Muscle of leg (tissue), 11 donors: ENCODE measurements around the gene KRTAP1-4. TPM values are rescaled to one million over a fixed set of nuclear protein-coding genes. Genes with fewer than 3 reads are reported as not detected.

ENCODE experiments used
- DNase-seq: peaks from one replicate; pipeline ENCODE4 v3.0.0; 2013
- H3K27ac ChIP-seq: one replicate; pipeline ENCODE4 v1.5.1; 2013; ENCODE audit warnings: mild to moderate bottlenecking, low read length, control low read depth
- H3K27me3 ChIP-seq: one replicate; pipeline ENCODE4 v1.6.1; 2013; ENCODE audit warnings: low read length; ENCODE audit not compliant: control insufficient read depth, insufficient read depth
- H3K36me3 ChIP-seq: one replicate; pipeline ENCODE4 v1.6.1; 2013; ENCODE audit warnings: low read length; ENCODE audit not compliant: control insufficient read depth, insufficient read depth
- H3K4me1 ChIP-seq: one replicate; pipeline ENCODE4 v1.6.1; 2013; ENCODE audit warnings: low read length; ENCODE audit not compliant: control insufficient read depth, insufficient read depth
- H3K4me3 ChIP-seq: one replicate; pipeline ENCODE4 v1.5.1; 2013; ENCODE audit warnings: low read length, control low read depth
- H3K9me3 ChIP-seq: replicated peaks from 2 replicates; pipeline ENCODE4 v1.6.1; 2013; ENCODE audit warnings: low read depth, low read length; ENCODE audit not compliant: control insufficient read depth
- WGBS: methylation state at CpG from one replicate; pipeline ENCODE4 v1.1.5; 2013; ENCODE audit warnings: missing lambda C conversion rate; ENCODE audit not compliant: insufficient coverage; 5-methylcytosine and 5-hydroxymethylcytosine counted together
- polyA plus RNA-seq, 8 donors: library from polyadenylated mRNA; unstranded; fragments of 120-200 nt; gene quantifications; one replicate each; pipeline versions ENCODE4 v1.2.1 to v1.2.3, GENCODE V29; 2013; ENCODE audit warnings: inconsistent platforms in 1 of 8, low replicate concordance in 1 of 8; ENCODE audit not compliant: insufficient read length in 8 of 8, insufficient read depth in 1 of 8
- total RNA-seq: library from RNA; stranded (reverse); fragments of 120-200 nt; gene quantifications from one replicate; pipeline ENCODE4 v1.2.4, GENCODE V29; 2013

The KRTAP1-4 gene
- total and polyA plus RNA-seq, 9 donors: not detected

DNA sequence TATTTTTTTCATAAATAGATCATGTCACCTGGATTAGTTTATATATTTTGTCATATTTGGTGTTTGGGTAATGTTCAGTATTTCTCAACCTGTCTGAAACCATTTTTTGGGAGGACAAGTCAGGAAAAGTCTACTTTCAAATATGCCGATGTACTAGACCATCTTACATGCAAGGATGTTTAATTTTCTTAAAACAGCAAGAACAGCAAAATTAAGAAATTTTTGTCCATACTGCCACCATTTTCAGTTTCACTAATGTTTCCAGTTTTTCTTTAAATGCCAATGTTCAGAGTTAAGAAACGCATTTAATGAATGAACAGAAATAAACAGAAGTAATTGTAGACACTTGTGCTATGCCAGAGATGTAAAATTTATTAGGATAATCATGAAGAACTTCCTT, 36.9 kb downstream of the KRTAP1-4 start:
- Histone ChIP-seq H3K9me3 (no peaks in the 10 kb centered on the region), H3K4me1 (no peaks in the 10 kb centered on the region), H3K4me3 (no peak overlapping the region), H3K27me3 (peaks cover 3% of the 10 kb centered on the region), H3K36me3 (no peaks in the 10 kb centered on the region), H3K27ac (no peak overlapping the region)
- DNase-seq: no peak
- no CpG with 5 or more reads among the region's 2 CpGs for WGBS

GRCh38 chr17:40992666-40993065, 37.3 kb downstream of the KRTAP1-4 start:
- WGBS: 90% methylated on average over 1 of the region's 3 CpGs
- H3K9me3 ChIP-seq: no peaks in the 10 kb centered on the region
- H3K27me3 ChIP-seq: peaks cover 3% of the 10 kb centered on the region
- no peak overlapping the region for H3K27ac ChIP-seq
- no peak for DNase-seq
- no peaks in the 10 kb centered on the region for H3K4me1 ChIP-seq
- H3K4me3 ChIP-seq: no peak overlapping the region
- no peaks in the 10 kb centered on the region for H3K36me3 ChIP-seq

DNA sequence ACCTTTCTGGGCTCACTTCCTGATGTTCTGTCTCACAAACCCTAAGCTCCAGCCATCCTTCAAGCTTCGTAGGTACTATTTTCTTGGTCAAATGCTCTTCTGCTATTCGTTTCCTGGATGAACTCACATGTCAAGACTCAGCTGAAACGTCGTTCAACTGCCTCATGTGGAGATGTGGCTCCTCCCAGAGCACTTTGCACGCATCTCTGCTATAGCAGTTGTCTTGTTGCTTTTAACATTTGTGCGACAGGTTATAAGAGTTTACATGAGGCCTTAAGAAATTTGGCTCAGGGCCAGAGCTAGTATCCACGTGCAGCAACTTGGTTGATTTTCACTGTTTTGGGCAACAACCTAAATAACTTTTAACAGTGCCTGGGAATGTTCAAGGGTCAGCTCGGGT, 43.1 kb downstream of the KRTAP1-4 start:
- DNase-seq: peak; percentile 15
- no peaks in the 10 kb centered on the region for H3K9me3 ChIP-seq
- WGBS: 53% methylated on average over 3 of the region's 8 CpGs
- H3K4me3 ChIP-seq: no peak overlapping the region
- peaks cover 3% of the 10 kb centered on the region for H3K27me3 ChIP-seq
- H3K4me1 ChIP-seq: no peaks in the 10 kb centered on the region
- no peaks in the 10 kb centered on the region for H3K36me3 ChIP-seq
- no peak overlapping the region for H3K27ac ChIP-seq

GRCh38 chr17:40984226-40984625, 45.8 kb downstream of the KRTAP1-4 start, which contains the start of gene KRT40:
KRT40 (minus strand) TSS chr17:40984326; CDS start chr17:40984273, 53 bp downstream.
- DNase-seq: no peak
- H3K4me3 ChIP-seq: no peak within 1 kb of the TSS
- no peak within 1 kb of the TSS for H3K27ac ChIP-seq
- H3K4me1 ChIP-seq: peaks cover 14% of the 10 kb centered on the region
- no CpG with 5 or more reads among the region's 3 CpGs for WGBS
- H3K9me3 ChIP-seq: no peaks in the 10 kb centered on the region
- no peaks in the 10 kb centered on the region for H3K36me3 ChIP-seq
- peaks cover 3% of the 10 kb centered on the region for H3K27me3 ChIP-seq

GRCh38 chr17:40981115-40981514, 48.9 kb downstream of the KRTAP1-4 start:
- Histone ChIP-seq H3K27me3 (peaks cover 4% of the 10 kb centered on the region), H3K27ac (peak overlapping the region; percentile 67), H3K4me3 (no peak overlapping the region), H3K36me3 (no peaks in the 10 kb centered on the region), H3K4me1 (peaks cover 19% of the 10 kb centered on the region), H3K9me3 (no peaks in the 10 kb centered on the region)
- DNase-seq: no peak
- 17% methylated on average over 3 of the region's 5 CpGs for WGBS

GRCh38 chr17:40980596-40980995, 49.4 kb downstream of the KRTAP1-4 start:
- H3K4me1 ChIP-seq: peaks cover 19% of the 10 kb centered on the region
- H3K27me3 ChIP-seq: peaks cover 6% of the 10 kb centered on the region
- WGBS: 11% methylated on average over 7 of the region's 8 CpGs
- H3K9me3 ChIP-seq: no peaks in the 10 kb centered on the region
- peak overlapping the region; percentile 67 for H3K27ac ChIP-seq
- DNase-seq: peak; percentile 94
- H3K4me3 ChIP-seq: no peak overlapping the region
- H3K36me3 ChIP-seq: no peaks in the 10 kb centered on the region

- DNase-seq: no peak
- peak overlapping the region; percentile 48 for H3K27ac ChIP-seq
- no peaks in the 10 kb centered on the region for H3K9me3 ChIP-seq
- peaks cover 19% of the 10 kb centered on the region for H3K4me1 ChIP-seq
- H3K36me3 ChIP-seq: no peaks in the 10 kb centered on the region
- 47% methylated on average over 3 of the region's 3 CpGs for WGBS
- no peak overlapping the region for H3K4me3 ChIP-seq
- peaks cover 6% of the 10 kb centered on the region for H3K27me3 ChIP-seq
These were observed 49.9 kb downstream of the KRTAP1-4 start for GRCh38 chr17:40980117-40980516.

Other genes with a start within 250 kb of the KRTAP1-4 start
Only the 30 nearest of the 38 such genes appear.
- not detected for gene KRT12, start 163.0 kb downstream of the KRTAP1-4 start, total RNA-seq
- 1 to 10 TPM in 1 of 8 donors, under 1 TPM in 7; 0.14 to 1.2 (median 0.22) TPM for gene KRT12, start 163.0 kb downstream of the KRTAP1-4 start, polyA plus RNA-seq
- gene KRT20, start 145.0 kb downstream of the KRTAP1-4 start, total RNA-seq: not detected
- under 1 TPM in 4 of 8 donors, not detected in 4; 0.13 to 0.59 (median 0.35) TPM for gene KRT20, start 145.0 kb downstream of the KRTAP1-4 start, polyA plus RNA-seq
- gene KRT23, start 92.5 kb downstream of the KRTAP1-4 start, total RNA-seq: 0.27 TPM
- gene KRT23, start 92.5 kb downstream of the KRTAP1-4 start, polyA plus RNA-seq: 1 to 10 TPM in 1 of 8 donors, under 1 TPM in 6, not detected in 1; 0.08 to 6.5 (median 0.22) TPM
- gene KRT39, start 63.2 kb downstream of the KRTAP1-4 start, total RNA-seq: 3.8 TPM
- gene KRT39, start 63.2 kb downstream of the KRTAP1-4 start, polyA plus RNA-seq: 1 to 10 TPM; 2.1 to 8.1 (median 6.3) TPM
- gene KRT40, start 45.9 kb downstream of the KRTAP1-4 start, total RNA-seq: 11.0 TPM
- gene KRT40, start 45.9 kb downstream of the KRTAP1-4 start, polyA plus RNA-seq: 10 to 100 TPM in 4 of 8 donors, 1 to 10 TPM in 4; 3.7 to 16.2 (median 10.1) TPM
- not detected for gene KRTAP3-3, start 36.0 kb downstream of the KRTAP1-4 start, total RNA-seq
- under 1 TPM in 1 of 8 donors, not detected in 7; 0.40 TPM for gene KRTAP3-3, start 36.0 kb downstream of the KRTAP1-4 start, polyA plus RNA-seq
- gene KRTAP3-2, start 30.3 kb downstream of the KRTAP1-4 start, total RNA-seq: 0.18 TPM
- gene KRTAP3-2, start 30.3 kb downstream of the KRTAP1-4 start, polyA plus RNA-seq: 1 to 10 TPM in 1 of 8 donors, under 1 TPM in 7; 0.25 to 1.6 (median 0.61) TPM
- not detected for gene KRTAP3-1, start 21.1 kb downstream of the KRTAP1-4 start, total RNA-seq
- gene KRTAP3-1, start 21.1 kb downstream of the KRTAP1-4 start, polyA plus RNA-seq: not detected
- not detected for gene KRTAP1-5, start 3.0 kb downstream of the KRTAP1-4 start, total RNA-seq
- gene KRTAP1-5, start 3.0 kb downstream of the KRTAP1-4 start, polyA plus RNA-seq: not detected
- gene KRTAP1-3, start 4.7 kb upstream of the KRTAP1-4 start, total RNA-seq: not detected
- under 1 TPM in 2 of 8 donors, not detected in 6; 0.12 to 0.32 TPM for gene KRTAP1-3, start 4.7 kb upstream of the KRTAP1-4 start, polyA plus RNA-seq
- gene KRTAP1-1, start 11.3 kb upstream of the KRTAP1-4 start, total RNA-seq: not detected
- gene KRTAP1-1, start 11.3 kb upstream of the KRTAP1-4 start, polyA plus RNA-seq: not detected
- not detected for gene KRTAP2-1, start 17.1 kb upstream of the KRTAP1-4 start, total RNA-seq
- gene KRTAP2-1, start 17.1 kb upstream of the KRTAP1-4 start, polyA plus RNA-seq: not detected
- not detected for gene KRTAP2-2, start 25.0 kb upstream of the KRTAP1-4 start, total RNA-seq
- gene KRTAP2-2, start 25.0 kb upstream of the KRTAP1-4 start, polyA plus RNA-seq: not detected
- not detected for gene KRTAP2-3, start 29.9 kb upstream of the KRTAP1-4 start, total RNA-seq
- gene KRTAP2-3, start 29.9 kb upstream of the KRTAP1-4 start, polyA plus RNA-seq: not detected
- not detected for gene KRTAP2-4, start 35.7 kb upstream of the KRTAP1-4 start, total RNA-seq
- not detected for gene KRTAP2-4, start 35.7 kb upstream of the KRTAP1-4 start, polyA plus RNA-seq
- not detected for gene KRTAP4-7, start 54.0 kb upstream of the KRTAP1-4 start, total RNA-seq
- gene KRTAP4-7, start 54.0 kb upstream of the KRTAP1-4 start, polyA plus RNA-seq: not detected
- gene KRTAP4-8, start 67.9 kb upstream of the KRTAP1-4 start, total RNA-seq: not detected
- not detected for gene KRTAP4-8, start 67.9 kb upstream of the KRTAP1-4 start, polyA plus RNA-seq
- gene KRTAP4-16, start 72.0 kb upstream of the KRTAP1-4 start, total RNA-seq: not detected
- gene KRTAP4-16, start 72.0 kb upstream of the KRTAP1-4 start, polyA plus RNA-seq: not detected
- not detected for gene KRTAP4-9, start 75.2 kb upstream of the KRTAP1-4 start, total RNA-seq
- gene KRTAP4-9, start 75.2 kb upstream of the KRTAP1-4 start, polyA plus RNA-seq: under 1 TPM in 1 of 8 donors, not detected in 7; 0.31 TPM
- not detected for gene KRTAP4-11, start 88.2 kb upstream of the KRTAP1-4 start, total RNA-seq
- gene KRTAP4-11, start 88.2 kb upstream of the KRTAP1-4 start, polyA plus RNA-seq: not detected
- not detected for gene KRTAP4-12, start 94.0 kb upstream of the KRTAP1-4 start, total RNA-seq
- gene KRTAP4-12, start 94.0 kb upstream of the KRTAP1-4 start, polyA plus RNA-seq: not detected
- not detected for gene KRTAP4-6, start 110.3 kb upstream of the KRTAP1-4 start, total RNA-seq
- gene KRTAP4-6, start 110.3 kb upstream of the KRTAP1-4 start, polyA plus RNA-seq: not detected
- gene KRTAP4-5, start 119.6 kb upstream of the KRTAP1-4 start, total RNA-seq: not detected
- gene KRTAP4-5, start 119.6 kb upstream of the KRTAP1-4 start, polyA plus RNA-seq: not detected
- not detected for gene KRTAP4-4, start 130.6 kb upstream of the KRTAP1-4 start, total RNA-seq
- gene KRTAP4-4, start 130.6 kb upstream of the KRTAP1-4 start, polyA plus RNA-seq: not detected
- gene KRTAP4-3, start 138.0 kb upstream of the KRTAP1-4 start, total RNA-seq: not detected
- not detected for gene KRTAP4-3, start 138.0 kb upstream of the KRTAP1-4 start, polyA plus RNA-seq
- gene KRTAP4-2, start 148.0 kb upstream of the KRTAP1-4 start, total RNA-seq: not detected
- not detected for gene KRTAP4-2, start 148.0 kb upstream of the KRTAP1-4 start, polyA plus RNA-seq
- not detected for gene KRTAP4-1, start 154.7 kb upstream of the KRTAP1-4 start, total RNA-seq
- not detected for gene KRTAP4-1, start 154.7 kb upstream of the KRTAP1-4 start, polyA plus RNA-seq
- gene KRTAP9-1, start 159.7 kb upstream of the KRTAP1-4 start, total RNA-seq: not detected
- not detected for gene KRTAP9-1, start 159.7 kb upstream of the KRTAP1-4 start, polyA plus RNA-seq
- not detected for gene KRTAP9-2, start 196.5 kb upstream of the KRTAP1-4 start, total RNA-seq
- not detected for gene KRTAP9-2, start 196.5 kb upstream of the KRTAP1-4 start, polyA plus RNA-seq
- gene KRTAP9-3, start 202.3 kb upstream of the KRTAP1-4 start, total RNA-seq: not detected
- not detected for gene KRTAP9-3, start 202.3 kb upstream of the KRTAP1-4 start, polyA plus RNA-seq